HG02759 (cell line): ENCODE results near the gene CDK18.
"Not testable (repeated sequence)": the region's sequence is repeated elsewhere in the genome, so short reads cannot be mapped to it uniquely, and the experiment has no call there.

Experiments used
- ATAC-seq: cut with Tn5 transposase; IDR thresholded peaks from one replicate; pipeline ENCODE4 v1.9.1; 2021; ENCODE audit warnings: mild to moderate bottlenecking, moderate library complexity; ENCODE audit not compliant: unreplicated experiment

Gene CDK18

DNA sequence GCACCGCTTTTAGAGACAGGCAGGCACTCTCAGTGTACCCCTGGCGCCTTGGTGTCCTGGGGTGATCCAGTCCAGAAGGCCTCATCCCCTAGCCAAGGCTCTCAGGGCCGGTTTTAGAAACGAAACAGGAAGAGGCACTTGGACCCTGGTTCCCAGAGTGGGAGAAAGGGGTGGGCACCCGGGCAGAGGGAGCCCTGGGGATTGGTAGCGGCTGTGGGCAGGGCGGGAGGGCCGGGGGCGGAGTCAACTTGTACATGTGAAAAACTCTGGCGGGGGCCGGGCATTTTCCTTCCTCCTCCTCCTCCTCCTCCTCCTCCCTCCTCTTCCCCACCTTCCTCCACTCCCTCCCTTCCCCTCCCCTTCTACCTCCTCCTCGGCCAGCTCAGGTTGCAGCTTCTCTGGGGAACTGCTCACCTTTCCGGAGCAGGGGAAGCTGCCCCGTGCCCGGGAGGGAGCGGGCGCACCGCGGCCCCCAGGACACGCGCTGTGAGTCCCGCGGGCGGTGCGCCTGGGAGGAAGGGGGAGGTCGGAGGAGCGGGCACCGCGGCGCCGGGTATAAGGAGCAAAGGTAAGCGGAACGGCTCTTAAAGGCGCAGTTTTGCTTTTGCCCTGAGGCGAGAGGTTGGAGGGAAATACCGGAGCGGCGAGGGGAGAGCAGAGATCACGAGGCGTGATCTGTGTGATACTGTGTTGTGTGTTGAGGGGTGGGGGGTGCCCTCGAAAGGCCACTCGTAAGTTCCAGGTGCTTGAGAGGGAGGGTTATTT, at the start of gene CDK18:
TSS of gene CDK18 (plus strand) at position 359 of the 765 bp plus-strand sequence. CDS start 18,499 bp downstream, outside the sequence.
- no peak for ATAC-seq

DNA sequence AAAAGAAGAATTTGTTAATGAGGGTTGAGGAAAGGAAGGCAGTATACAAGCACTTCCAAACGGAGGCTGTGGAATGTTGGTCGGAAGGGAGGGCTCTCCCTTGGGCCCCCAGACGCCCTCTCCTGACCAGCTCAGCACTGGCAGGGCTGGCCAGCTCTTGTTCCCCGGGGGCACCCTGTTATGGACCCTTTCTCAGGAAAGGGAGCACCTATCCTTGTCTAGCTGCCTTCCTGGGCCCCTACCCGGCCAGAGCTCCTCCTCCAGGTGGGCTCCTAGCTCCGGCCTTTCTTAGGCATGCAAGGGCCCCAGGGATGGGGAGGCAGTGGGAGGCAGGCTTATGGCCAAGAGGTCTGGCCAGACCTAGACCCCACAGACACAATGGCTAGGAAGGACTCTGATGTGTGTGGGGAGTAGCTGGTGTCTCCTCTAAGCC, 49.5 kb upstream of the CDK18 start:
- ATAC-seq, result no peak

DNA sequence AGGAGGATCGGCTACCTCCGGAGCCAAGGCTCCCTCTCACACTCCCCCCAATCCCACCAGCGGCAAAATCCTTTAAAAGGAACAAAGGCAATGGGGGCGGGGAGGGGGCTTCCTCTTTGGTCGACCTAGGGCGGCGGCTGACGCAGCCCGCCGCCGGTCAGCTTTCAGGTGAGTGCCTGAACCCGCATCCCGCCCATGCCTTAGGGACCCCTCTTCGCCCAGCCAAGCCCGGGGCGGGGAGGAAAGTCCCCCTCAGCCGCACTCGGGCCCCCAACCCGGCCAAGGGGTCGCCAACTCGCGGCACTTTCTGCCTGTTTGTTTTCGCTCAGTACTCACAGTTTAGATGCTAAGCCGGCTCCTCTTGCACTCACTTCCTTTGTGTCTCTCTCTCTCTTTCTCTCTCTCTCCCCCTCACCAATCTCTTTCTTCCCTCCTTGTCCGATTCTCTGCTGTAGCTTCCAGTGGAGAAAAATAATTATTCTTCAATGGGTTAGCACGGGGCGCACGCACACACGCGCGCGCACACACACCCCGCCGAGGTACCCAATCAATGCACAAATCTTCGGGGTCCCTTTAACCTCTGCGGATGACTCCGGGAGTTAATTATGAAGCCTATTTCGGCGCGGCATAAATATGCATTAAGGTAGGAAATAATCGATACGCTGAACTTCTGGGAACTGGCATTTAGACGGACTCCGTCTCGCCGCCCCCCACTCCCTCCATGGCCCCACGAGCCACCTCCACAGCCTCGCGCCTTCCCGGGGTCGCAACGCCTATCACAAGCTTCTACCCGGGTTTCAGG, 48.7 kb upstream of the CDK18 start, which contains the start of gene BLACAT1:
TSS of gene BLACAT1 (minus strand) at position 465 of the 802 bp plus-strand sequence.
- ATAC-seq, result no peak

DNA sequence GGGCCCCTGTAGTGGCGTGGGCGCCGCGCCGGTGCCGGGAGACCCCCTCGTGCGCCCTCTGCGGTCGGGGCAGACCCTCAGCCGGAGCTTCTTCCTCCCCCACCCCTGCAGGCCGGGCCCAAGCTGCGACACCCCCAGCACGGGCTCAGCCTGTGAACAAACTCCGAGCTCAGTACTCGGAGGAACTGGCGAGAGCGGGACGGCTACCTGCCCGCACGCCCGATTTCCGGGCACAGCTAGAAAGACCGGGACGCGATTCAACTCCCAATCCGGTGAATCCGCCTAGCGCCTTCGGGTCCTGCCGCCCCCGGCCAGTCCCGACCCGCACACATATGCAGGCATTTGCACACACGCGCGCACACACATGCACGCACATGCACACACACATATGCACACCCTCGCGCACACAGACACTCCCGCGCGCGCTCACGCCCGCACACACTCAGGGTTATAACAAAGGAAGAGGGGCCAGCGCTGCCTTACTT, 48.0 kb upstream of the CDK18 start:
- ATAC-seq, result no peak

DNA sequence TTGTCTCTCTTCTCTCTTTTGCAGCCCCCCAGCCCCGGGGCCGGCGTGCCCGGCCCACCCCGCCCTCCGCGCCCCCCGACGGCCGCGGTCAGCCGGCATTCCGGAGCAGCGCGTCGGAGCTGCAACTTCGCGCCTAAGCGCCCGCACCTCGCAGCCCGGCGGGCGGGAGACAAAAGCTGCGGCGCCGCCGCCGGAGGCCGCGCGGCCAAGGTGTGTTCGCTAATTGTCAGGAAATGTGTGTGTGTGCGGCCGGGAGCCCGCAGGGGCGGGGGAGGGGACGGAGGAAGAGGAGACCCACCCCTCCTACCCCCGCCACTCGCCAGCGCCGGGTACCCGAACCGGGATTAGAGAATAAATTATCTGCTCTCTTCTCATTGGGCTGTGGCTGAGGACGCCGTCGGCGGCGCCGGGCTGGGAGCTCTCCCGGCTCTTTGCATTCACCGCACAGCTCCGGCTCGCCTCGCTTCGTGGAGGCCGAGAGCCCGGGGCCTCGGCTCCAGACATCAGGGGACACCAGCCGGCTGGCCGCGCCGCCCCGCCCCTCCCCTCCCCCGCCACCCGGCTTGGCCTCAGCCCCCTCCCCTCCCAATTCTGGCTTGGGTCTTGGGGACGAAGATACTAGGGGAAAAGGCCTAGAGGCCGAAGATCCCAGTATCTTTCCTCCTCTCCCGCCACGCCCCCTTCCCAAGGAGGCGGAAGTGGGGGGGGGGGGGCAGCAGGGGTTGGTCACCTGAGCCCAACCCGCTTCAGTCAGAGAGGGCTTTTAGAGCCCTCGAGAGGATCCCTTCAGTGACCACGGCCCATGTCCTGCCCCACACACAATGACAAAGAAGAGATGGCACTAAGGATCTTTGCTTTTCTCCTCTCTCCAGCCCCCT, 47.4 kb upstream of the CDK18 start:
- no peak for ATAC-seq

DNA sequence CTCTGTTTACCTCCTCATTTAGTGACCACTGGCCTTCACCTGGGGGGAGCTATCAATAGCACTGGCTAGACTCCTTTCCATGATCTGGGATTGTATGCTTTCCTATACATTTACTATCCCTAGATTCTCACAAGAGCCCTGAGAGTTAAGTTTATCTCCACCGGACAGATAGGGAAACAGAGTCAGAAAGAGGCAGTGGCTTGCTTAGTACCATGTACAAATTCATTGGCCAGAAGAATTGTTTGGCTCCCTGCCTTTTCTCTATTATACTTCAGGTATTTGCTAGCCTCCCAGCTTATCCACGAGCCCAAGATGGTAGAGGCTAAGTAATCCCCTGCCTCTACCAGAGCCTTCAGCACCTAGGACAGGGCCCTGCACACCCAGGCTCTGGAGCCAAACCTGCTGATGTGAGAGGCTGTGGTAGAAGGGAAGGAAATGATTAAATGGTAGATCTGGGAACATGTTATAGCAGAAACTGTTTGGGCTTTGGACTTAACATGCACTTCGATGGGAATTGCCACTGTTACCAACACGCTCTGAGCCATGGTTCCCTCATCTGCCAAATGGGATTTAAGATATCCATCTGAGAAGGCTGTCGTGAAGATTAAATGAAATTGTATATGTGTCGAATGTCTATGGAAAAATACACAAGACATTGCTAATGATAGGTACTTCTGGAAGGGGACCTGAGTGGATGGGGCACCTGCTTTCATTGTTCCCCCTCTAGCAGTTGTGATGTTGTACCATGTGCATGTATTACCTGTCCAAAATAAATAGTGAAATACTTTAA, 45.5 kb upstream of the CDK18 start:
- no peak for ATAC-seq

DNA sequence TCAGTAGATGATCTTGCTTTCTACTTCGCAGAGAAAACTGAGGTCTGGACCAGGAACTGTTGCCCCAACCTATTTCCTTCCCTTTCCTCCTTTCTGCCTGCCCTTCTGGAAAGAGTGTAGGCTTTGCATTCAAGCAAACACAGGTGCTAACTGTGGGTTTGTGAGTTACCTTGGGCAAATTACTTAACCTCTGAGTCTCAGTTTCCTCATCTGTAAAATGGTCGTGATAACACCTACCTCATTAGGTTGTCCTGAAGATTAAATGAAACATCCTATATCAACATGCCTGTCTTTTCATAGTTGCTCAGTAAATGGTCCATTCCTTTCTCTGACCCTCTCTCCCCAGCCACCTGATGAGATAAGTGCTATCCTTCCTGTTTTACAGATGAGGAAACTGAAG, 39.1 kb upstream of the CDK18 start:
- ATAC-seq, result no peak

DNA sequence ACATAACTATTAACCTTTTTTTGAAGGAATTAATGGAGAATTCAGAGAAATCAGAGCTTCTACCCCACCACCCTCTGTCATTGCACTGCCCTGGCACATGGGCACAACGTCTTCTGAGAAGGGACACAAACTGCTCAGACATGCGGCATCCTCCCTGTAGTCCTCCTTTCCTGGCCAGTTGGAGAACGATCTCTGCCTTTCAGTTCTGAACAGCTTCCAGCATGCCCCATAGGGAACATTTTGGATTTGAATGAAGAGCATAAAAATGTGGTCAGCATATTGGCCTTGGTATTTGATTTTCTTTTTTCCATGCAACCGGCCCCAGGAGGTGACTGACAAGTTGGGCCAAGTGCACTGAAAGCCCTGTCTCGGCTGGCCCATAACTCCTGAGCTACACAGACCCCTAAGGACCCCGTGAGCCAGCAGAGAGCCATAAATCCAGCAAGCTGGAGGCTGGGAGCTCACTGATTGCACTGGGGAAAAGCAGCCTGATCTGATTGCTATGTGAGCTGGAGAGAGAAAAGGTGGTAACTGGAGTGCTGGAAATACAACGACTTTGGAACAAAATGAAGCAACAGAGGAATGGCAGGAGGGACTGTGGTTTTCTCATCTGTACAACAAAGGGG, 37.8 kb upstream of the CDK18 start:
- no peak for ATAC-seq

DNA sequence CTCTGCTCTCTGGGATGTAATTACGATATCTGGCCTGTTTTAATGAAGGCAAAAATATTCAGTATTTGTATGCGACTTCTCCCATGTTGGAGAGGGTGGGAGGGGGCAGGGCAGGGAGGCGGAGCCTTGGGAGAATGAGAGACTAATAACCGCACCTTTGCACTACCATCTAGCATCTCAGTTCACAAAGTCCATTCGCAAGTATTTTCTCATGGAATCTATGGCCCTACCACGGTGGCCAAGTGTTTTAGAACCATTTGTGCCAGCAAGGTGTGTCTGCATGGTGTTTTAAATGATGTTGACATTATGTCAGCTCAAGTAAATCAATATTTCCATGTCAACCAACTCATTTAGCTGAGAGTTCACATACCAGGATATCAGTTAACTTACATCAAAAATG, 34.3 kb upstream of the CDK18 start:
- ATAC-seq, result no peak

DNA sequence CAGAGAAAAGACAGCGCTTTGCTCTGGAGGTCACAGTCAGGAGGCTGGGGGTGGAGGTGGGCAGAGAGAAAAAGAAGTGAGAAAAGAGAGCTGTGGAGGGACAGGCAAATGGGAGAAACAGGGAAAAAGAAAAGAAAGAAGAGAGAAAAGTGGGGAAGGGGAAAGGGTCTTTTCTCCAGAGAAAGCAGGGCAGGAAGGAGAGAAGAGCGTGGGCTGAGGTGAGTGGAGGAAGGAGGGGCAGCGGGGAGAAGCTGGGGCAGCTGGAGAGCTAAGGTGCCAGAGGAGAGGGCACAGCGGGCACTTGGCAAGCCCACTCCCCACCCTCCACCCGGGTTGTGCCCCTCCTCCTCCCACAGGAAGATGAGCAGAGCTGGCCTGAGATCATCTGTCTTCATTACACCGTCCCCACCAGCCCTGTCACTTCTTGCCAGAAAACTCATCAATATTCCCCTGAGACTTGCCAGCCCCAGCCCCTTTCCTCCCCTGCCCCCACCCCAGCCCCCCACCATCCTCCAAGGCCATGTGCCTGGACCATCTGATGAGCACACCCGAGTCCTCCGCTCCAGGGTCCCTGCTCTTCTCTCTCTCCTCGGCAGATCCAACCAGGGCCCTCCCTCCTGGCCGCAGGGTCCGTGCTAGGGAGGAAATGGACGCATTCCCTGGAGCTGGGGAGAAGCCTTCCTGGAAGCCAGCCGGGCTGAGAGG, 31.6 kb upstream of the CDK18 start:
- ATAC-seq, result no peak

DNA sequence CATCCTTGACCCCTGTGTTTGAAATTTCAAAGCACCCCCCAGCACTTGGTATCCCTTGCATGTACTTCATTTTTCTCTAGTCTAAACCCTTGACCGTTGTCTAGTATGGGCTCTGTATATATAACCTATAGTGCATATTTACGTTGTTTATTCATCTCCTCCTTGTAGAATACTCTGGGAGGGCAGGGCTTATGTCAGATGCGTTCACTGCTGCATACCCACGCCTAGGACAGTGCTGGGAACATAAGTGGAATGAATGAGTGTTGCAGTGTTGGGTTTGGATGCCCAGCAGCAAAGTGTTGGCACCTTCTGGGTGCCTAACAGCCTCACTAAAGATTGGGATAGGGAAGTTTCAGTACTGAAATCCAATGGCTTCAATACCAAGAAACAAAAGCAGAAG, 31.0 kb upstream of the CDK18 start:
- ATAC-seq, result no peak

DNA sequence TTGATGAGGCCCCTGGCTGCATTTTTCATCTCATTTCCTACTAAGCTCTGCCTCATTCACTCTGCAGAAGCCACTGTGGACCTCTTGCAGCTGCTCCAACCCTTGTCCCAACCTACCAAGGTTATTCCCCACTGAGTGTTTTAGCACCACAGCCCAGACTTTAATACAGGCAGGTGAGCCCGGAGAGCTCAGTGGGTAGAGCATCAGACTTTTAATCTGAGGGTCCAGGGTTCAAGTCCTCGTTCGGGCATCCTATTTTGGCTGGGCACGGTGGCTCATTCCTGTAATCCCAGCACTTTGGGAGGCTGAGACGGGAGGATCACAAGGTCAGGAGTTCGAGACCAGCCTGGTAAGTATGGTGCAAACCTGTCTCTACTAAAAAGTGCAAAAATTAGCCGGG, 30.5 kb upstream of the CDK18 start:
- no peak for ATAC-seq

DNA sequence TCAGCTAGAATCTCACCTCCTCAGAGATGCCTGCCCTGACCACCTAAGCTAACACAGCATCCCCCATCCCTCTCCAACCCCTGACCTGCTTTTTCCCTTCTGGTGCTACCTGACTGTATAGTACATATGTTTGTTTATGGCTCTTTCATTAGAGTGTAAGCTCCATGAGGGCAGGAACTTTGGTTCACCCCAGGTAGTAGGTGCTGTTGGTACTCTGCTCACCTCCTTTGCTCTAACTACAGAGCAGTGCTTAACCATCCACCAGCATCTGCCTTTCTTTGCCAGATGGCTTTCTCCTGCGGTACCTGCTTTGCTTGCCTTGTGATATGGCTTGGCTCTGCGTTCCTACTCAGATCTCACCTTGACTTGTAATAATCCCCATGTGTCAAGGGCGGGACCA, 29.9 kb upstream of the CDK18 start:
- ATAC-seq, result no peak

DNA sequence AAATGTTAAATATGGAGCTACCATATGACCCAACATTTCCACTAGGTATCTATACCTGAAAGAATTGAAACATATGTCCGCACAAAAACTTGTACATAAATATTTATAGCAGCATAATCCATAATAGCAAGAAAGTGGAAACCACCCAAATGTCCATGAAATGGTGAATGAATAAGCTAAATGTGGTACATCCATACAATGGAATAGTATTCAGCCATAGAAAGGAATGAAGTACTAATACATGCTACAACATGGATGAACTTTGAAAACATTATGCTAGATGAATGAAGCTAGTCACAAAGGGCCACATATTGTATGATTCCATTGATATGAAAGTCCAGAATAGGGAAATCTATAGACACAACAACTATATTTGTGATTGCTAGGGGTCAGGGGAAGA, 28.6 kb upstream of the CDK18 start:
- ATAC-seq, result no peak

DNA sequence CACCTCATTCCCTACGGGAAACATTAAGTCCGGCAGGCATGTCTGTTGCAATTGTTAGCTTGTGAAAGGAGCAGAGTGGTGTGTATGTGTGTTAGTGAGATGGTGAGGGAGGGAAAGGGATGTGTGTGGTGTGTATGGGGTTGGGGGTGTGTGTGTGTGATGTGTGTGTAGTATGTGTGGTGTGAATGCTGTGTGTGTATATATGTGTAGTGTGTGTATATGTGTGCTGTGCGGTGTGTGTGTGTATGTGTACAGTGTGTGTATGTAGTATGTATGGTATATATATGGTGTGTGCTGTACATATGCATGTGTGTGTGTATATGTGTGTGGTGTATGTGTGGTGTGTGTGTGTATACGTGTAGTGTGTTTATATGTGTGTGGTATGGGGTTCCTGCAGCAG, 27.8 kb upstream of the CDK18 start:
- ATAC-seq, result no peak

DNA sequence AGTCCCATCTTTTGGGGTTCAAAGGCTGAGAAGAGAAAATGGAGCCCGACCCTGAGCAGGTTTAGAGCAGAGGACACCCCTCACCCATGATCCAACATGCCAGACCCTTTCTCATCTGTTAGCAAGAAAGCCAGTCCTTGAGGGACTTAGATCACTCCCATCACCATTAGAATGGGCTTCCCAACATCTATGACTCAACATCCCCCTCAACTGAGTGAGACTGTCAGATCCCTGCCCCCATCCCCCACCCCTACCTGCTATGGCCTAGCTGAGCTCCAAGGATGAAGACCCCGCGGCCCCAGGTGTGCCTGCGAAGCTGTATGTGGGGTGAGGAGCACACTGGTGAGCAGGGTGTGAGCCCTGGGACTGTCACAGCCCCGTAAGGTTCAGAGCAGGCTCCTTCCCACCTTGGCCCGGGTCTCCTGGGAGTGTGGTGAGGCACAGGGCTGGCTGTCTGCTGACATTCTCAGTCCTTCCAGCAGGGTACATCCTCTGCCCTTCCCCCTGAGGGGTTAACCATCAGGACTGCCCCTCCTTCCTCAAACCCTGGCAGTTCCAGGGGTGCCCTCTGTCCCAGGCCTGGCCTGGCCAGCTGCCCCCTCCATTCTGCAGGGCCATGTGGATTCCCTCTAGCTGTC, 27.2 kb upstream of the CDK18 start:
- no peak for ATAC-seq

DNA sequence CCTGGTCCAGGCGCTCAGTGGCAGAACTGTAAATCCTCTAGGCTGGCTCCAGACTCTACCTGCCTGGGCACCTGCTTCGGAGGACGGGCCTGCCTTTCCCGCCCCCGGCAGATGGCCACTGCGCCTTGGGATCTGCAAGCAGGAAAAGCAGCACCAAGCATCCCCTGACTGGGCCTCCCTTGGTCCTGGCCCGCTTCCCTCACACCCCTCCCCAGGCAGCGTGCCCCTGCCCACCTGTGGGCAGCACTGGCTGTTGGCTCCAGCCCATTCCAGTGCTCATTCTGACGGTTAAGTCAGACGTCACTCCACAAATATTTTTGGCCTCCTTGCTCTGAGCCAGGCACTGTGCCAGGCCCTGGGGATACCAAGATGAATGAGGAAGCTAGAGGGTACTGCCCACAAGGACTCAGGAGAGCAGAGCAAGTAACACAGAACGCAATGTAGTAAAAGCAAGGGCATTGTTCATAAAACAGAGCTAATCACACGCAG, 26.7 kb upstream of the CDK18 start:
- no peak for ATAC-seq

DNA sequence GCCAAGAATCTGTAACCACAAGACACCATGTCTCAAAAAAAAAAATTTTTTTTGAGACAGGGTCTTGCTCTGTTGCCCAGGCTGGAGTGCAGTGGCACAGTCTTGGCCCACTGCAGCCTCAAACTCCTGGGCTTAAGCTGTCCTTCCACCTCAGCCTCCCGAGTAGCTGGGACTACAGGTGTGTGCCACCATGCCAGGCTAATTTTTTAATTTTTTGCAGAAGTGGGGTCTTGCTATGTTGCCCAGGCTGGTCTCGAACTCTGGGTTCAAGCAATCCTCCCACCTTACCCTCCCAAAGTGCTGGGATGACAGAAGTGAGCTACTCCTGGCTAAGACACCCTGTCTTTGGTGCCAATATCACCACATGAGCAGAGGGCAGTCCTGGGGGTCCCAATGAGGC, 25.5 kb upstream of the CDK18 start:
- not testable (repeated sequence) for ATAC-seq
